MM.1S (cell line): ENCODE results near the gene TARP.

Source experiments
- CTCF ChIP-seq: fragments of 300-600 bp; sonication (generic); IDR thresholded peaks from 2 replicates; pipeline ENCODE4 v1.5.1; 2016; ENCODE audit warnings: antibody characterized with exemption, low read length, mixed read lengths
- EZH2 ChIP-seq: fragments of 300-600 bp; sonication (generic); optimal IDR thresholded peaks from 2 replicates; pipeline ENCODE3; 2017; ENCODE audit warnings: low read depth, mild to moderate bottlenecking, antibody characterized with exemption, low read length, mixed read lengths
- EZH2phosphoT487 ChIP-seq: fragments of 300-600 bp; sonication (generic); IDR thresholded peaks from 2 replicates; pipeline ENCODE4 v1.6.1; 2018; ENCODE audit warnings: antibody characterized with exemption, low read length

- TF ChIP-seq CTCF (no peak), EZH2 (no peak), EZH2phosphoT487 (no peak)
These were observed 37.2 kb upstream of the TARP start for GRCh38 chr7:38310591-38311101.
